OCI-LY1 (cell line): Measurements from ENCODE around the gene IL17RD.

Experiments used
- EZH2 ChIP-seq: fragments of 200-600 bp; sonication (generic), shearing (Covaris generic); IDR thresholded peaks from 2 replicates; pipeline ENCODE4 v1.8.0; 2017; ENCODE audit warnings: borderline replicate concordance, mixed run types, mild to moderate bottlenecking, antibody characterized with exemption, low read length, moderate library complexity, mixed read lengths
- TF ChIP-seq, protein P1 (sequence below): fragments of 200-600 bp; sonication (generic), shearing (Covaris generic); IDR thresholded peaks from 2 replicates; pipeline ENCODE4 v1.5.1; 2017; ENCODE audit warnings: mild to moderate bottlenecking, antibody characterized with exemption, low read length, moderate library complexity, mixed read lengths

DNA sequence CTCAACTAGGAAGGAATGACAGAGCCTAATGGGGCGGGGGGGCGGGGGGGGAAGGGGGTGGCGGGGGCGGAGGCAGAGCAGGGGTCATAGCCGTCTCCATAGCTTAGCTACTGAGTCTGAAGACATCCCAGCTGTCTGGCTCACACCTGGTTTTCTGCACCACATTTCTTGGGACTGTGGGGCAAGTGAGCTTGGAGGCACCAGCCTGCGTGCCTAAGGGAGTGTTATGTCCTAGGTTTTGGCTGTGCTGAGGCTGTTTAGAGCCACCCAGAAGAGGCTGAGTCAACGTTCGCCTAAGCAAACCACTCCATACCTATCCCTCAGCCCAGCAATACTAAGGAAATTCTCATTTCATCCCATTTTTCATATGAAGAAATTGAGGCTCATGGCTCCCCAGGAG, 1.4 kb downstream of the IL17RD start:
- TF ChIP-seq, protein P1, sequence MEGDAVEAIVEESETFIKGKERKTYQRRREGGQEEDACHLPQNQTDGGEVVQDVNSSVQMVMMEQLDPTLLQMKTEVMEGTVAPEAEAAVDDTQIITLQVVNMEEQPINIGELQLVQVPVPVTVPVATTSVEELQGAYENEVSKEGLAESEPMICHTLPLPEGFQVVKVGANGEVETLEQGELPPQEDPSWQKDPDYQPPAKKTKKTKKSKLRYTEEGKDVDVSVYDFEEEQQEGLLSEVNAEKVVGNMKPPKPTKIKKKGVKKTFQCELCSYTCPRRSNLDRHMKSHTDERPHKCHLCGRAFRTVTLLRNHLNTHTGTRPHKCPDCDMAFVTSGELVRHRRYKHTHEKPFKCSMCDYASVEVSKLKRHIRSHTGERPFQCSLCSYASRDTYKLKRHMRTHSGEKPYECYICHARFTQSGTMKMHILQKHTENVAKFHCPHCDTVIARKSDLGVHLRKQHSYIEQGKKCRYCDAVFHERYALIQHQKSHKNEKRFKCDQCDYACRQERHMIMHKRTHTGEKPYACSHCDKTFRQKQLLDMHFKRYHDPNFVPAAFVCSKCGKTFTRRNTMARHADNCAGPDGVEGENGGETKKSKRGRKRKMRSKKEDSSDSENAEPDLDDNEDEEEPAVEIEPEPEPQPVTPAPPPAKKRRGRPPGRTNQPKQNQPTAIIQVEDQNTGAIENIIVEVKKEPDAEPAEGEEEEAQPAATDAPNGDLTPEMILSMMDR = no peak
- no peak for TF ChIP-seq EZH2
